Small intestine (tissue), 7 donors: ENCODE data around the gene SMAD1. TPM values are rescaled to one million over a fixed set of nuclear protein-coding genes. Genes with fewer than 3 reads are reported as not detected.
"Not testable (repeated sequence)": the region's sequence is repeated elsewhere in the genome, so short reads cannot be mapped to it uniquely, and the experiment has no call there.

ENCODE experiments used
- DNase-seq, 2 donors: peaks; one replicate each; pipeline versions ENCODE4 v3.0.0 to v3.0.0-alpha.2; 2013
- FAIRE-seq: peaks from 2 replicates; lab custom pipeline; 2012; peaks lifted over from hg19 to GRCh38; lab: Jason Lieb, UNC
- H3K27ac ChIP-seq, 3 donors: one replicate each; pipeline ENCODE4 v1.5.1; 2013; ENCODE audit warnings: low read length in 2 of 3, mild to moderate bottlenecking in 2 of 3, control low read depth in 1 of 3, inconsistent platforms in 1 of 3, low read depth in 1 of 3, moderate library complexity in 1 of 3
- H3K27me3 ChIP-seq, 3 donors: one replicate each; pipeline ENCODE4 v1.6.1; 2013; ENCODE audit warnings: low read length in 3 of 3, inconsistent platforms in 1 of 3; ENCODE audit not compliant: control insufficient read depth in 3 of 3, insufficient read depth in 3 of 3
- H3K36me3 ChIP-seq, 3 donors: one replicate each; pipeline ENCODE4 v1.6.1; 2013; ENCODE audit warnings: low read length in 3 of 3, inconsistent platforms in 1 of 3, low read depth in 1 of 3, mild to moderate bottlenecking in 1 of 3, moderate library complexity in 1 of 3; ENCODE audit not compliant: control insufficient read depth in 3 of 3, insufficient read depth in 2 of 3
- H3K4me1 ChIP-seq, 3 donors: one replicate each; pipeline ENCODE4 v1.6.1; 2013; ENCODE audit warnings: low read length in 2 of 3, inconsistent platforms in 1 of 3, low read depth in 1 of 3, mild to moderate bottlenecking in 1 of 3, moderate library complexity in 1 of 3; ENCODE audit not compliant: control insufficient read depth in 3 of 3, insufficient read depth in 2 of 3
- H3K4me3 ChIP-seq, 3 donors: one replicate each; pipeline ENCODE4 v1.5.1; 2013; ENCODE audit warnings: low read length in 3 of 3, control low read depth in 1 of 3, inconsistent platforms in 1 of 3, low read depth in 1 of 3, mild to moderate bottlenecking in 1 of 3, moderate library complexity in 1 of 3
- H3K9me3 ChIP-seq, 2 donors: one replicate each; pipeline ENCODE4 v1.6.1; 2013; ENCODE audit warnings: low read depth in 1 of 2, low read length in 1 of 2; ENCODE audit not compliant: control insufficient read depth in 2 of 2, insufficient read depth in 1 of 2
- WGBS, 3 donors: extraction: QIAGEN DNeasy Blood & Tissue Kit; methylation state at CpG; one replicate each; pipeline ENCODE4 v1.1.7; 2013; 5-methylcytosine and 5-hydroxymethylcytosine counted together
- polyA plus RNA-seq, 4 donors: library from polyadenylated mRNA; stranded (reverse) in 3 of 4; unstranded in 1 of 4; fragments of 200-250 nt in 3 of 4; fragments of 120-200 nt in 1 of 4; gene quantifications; one replicate each; pipeline versions ENCODE4 v1.2.1 to v1.2.3, GENCODE V29; 2013
- donor health status: healthy with polysubstance abuse.
- donor health status: control.
- donor health status: control.
- donor health status: Bipolar disorder and iron deficiency.
- donor health status: healthy.

The SMAD1 gene
- polyA plus RNA-seq, 4 donors = 11.4 to 42.1 (median 15.2) TPM

DNA sequence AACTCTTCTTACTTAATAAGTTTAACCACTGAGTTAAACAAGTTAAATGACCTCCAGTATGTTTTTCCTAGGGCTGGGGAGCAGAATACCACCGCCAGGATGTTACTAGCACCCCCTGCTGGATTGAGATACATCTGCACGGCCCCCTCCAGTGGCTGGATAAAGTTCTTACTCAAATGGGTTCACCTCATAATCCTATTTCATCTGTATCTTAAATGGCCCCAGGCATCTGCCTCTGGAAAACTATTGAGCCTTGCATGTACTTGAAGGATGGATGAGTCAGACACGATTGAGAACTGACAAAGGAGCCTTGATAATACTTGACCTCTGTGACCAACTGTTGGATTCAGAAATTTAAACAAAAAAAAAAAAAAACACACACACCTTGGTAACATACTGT, 76.1 kb downstream of the SMAD1 start:
- no peaks in the 10 kb centered on the region for H3K27me3 ChIP-seq
- FAIRE-seq (no peak), DNase-seq (peak; percentile 70 to 73)
- H3K4me1 ChIP-seq = no peaks in the 10 kb centered on the region
- H3K4me3 ChIP-seq = no peak overlapping the region
- 3 to 13% (median 8%) methylated on average over 3 of the region's 3 CpGs for WGBS, 3 donors
- peaks cover 0 to 12% (median 7%) of the 10 kb centered on the region in 3 donors for H3K36me3 ChIP-seq
- H3K27ac ChIP-seq = no peak overlapping the region
- no peaks in the 10 kb centered on the region for H3K9me3 ChIP-seq

- no peaks in the 10 kb centered on the region for H3K27me3 ChIP-seq
- H3K9me3 ChIP-seq = no peaks in the 10 kb centered on the region
- H3K4me1 ChIP-seq = no peaks in the 10 kb centered on the region
- 76 to 87% (median 83%) methylated on average over 7 of the region's 7 CpGs for WGBS, 3 donors
- peaks cover 0 to 5% (median 0%) of the 10 kb centered on the region in 3 donors for H3K36me3 ChIP-seq
- DNase-seq = no peak
- H3K27ac ChIP-seq = no peak overlapping the region
- H3K4me3 ChIP-seq = no peak overlapping the region
- FAIRE-seq = no peak
Measured at GRCh38 chr4:145563293-145563985, 81.8 kb downstream of the SMAD1 start.

- Histone ChIP-seq H3K36me3 (peaks cover 0 to 3% (median 0%) of the 10 kb centered on the region in 3 donors), H3K4me1 (no peaks in the 10 kb centered on the region), H3K27ac (no peak overlapping the region), H3K9me3 (no peaks in the 10 kb centered on the region), H3K27me3 (no peaks in the 10 kb centered on the region), H3K4me3 (no peak overlapping the region)
- 88 to 100% (median 93%) methylated on average over 2 of the region's 2 CpGs for WGBS, 3 donors
- no peak for FAIRE-seq
- no peak for DNase-seq
Measured at GRCh38 chr4:145564540-145564939, 82.9 kb downstream of the SMAD1 start.

GRCh38 chr4:145565328-145565727, 83.7 kb downstream of the SMAD1 start:
- no peaks in the 10 kb centered on the region for H3K4me1 ChIP-seq
- whole genome bisulfite sequencing, 3 donors = 25 to 46% (median 43%) methylated on average over 1 of the region's 1 CpG

DNA sequence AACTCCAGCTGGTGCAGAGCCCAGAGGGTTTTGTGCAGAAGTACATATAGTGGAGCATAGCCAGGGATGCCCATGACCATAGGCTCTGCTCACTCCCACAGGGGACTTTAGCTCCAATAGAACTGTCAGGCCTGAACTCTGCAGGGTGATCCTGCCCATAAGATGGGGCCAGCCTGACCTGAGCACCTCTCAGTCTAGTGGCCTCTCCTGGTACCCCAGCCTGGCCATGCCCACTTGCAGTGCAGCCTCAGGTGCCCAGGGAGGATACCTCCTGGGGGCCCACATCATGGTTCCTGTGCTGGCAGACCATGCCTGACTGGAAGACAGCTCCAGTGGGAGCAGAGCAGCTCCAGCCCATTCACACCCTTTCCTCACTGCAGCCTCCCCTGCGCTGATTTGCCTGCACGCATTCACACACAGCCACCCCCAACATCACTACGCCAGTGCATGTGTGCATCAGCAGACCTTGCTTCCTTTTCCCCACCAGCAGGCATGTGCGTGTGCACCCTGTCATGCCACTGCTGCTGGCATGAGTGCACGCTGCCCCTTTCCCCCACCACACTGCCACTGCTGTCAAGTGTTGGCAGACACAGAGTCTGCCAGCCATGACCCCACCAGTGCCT, 84.5 kb downstream of the SMAD1 start:
- 93 to 95% (median 94%) methylated on average over 5 of the region's 5 CpGs for WGBS, 3 donors
- no peaks in the 10 kb centered on the region for H3K4me1 ChIP-seq
- no peak for DNase-seq
- H3K4me3 ChIP-seq = no peak overlapping the region
- H3K36me3 ChIP-seq = no peaks in the 10 kb centered on the region
- H3K27ac ChIP-seq = no peak overlapping the region
- H3K9me3 ChIP-seq = no peaks in the 10 kb centered on the region
- no peak for FAIRE-seq
- H3K27me3 ChIP-seq = no peaks in the 10 kb centered on the region

More at GRCh38 chr4:145565328-145565727, 83.7 kb downstream of the SMAD1 start:
- FAIRE-seq = no peak
- no peak for DNase-seq
- Histone ChIP-seq H3K27ac (no peak overlapping the region), H3K36me3 (no peaks in the 10 kb centered on the region), H3K9me3 (no peaks in the 10 kb centered on the region), H3K4me3 (no peak overlapping the region), H3K27me3 (no peaks in the 10 kb centered on the region)

DNA sequence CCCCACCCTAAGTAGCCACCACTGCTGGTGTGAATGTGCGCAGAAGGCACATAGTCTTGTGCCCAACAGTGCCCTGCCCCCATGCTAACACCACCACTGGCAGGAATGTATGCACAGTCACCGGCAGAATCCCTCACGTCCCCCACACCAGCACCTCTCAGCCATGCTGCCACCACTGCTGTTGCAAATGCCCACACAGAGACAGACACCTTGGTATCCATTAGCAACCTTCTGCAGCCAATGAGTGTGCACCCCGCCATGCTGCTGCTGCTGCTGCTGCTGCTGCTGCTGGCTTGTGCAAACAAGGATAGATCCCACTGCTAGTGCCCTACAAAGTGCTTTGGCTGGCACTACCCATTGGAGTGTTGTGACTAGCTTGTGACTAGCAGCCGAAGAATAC, 85.1 kb downstream of the SMAD1 start:
- Histone ChIP-seq H3K36me3 (no peaks in the 10 kb centered on the region), H3K27ac (no peak overlapping the region), H3K4me3 (no peak overlapping the region), H3K27me3 (no peaks in the 10 kb centered on the region), H3K4me1 (no peaks in the 10 kb centered on the region), H3K9me3 (no peaks in the 10 kb centered on the region)
- DNase-seq = no peak
- WGBS, 3 donors = 81 to 87% (median 81%) methylated on average over 5 of the region's 5 CpGs
- no peak for FAIRE-seq

DNA sequence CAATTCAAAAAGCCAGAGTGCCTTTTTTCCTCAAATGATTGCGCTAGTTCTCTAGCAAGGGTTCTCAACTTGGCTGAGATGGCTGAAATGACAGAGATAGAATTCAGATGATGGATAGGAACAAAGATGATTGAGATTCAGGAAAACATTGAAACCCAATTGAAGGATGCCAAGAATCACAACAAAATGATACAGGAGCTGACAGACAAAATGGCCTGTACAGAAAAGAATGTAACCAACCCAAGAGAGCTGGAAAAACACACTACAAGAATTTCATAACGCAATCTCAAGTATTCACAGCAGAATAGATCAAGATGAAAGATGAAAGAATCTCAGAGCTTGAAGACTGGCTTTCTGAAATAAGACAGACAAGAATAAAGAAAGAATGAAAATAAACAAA, 85.9 kb downstream of the SMAD1 start:
- WGBS, 3 donors = 93 to 96% (median 94%) methylated on average over 2 of the region's 2 CpGs
- Histone ChIP-seq H3K9me3 (no peaks in the 10 kb centered on the region), H3K4me3 (no peak overlapping the region), H3K27me3 (no peaks in the 10 kb centered on the region), H3K27ac (no peak overlapping the region), H3K36me3 (no peaks in the 10 kb centered on the region), H3K4me1 (no peaks in the 10 kb centered on the region)
- no peak for FAIRE-seq
- DNase-seq = no peak

DNA sequence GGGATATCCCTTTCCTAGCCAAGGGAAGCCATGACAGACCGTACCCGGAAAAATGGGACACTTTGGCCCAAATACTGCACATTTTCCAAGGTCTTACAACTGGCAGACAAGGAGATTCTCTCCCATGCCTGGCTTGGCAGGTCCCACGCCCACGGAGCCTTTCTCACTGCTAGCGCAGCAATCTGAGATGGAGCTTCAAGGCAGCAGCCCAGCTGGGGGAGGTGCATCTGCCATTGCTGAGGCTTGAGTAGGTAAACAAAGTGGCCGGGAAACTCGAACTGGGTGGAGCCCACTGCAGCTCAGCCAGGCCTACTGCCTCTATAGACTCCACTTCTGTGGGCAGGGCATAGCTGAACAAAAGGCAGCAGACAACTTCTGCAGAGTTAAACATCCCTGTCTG, 92.9 kb downstream of the SMAD1 start:
- not testable (repeated sequence) for FAIRE-seq, H3K4me1 ChIP-seq, H3K9me3 ChIP-seq, H3K27me3 ChIP-seq, H3K27ac ChIP-seq, DNase-seq, H3K36me3 ChIP-seq, H3K4me3 ChIP-seq
- 66 to 71% (median 68%) methylated on average over 7 of the region's 7 CpGs for WGBS, 3 donors
